ENCODE results near the gene ZNHIT1. TPM values are rescaled to one million over a fixed set of nuclear protein-coding genes. Genes with fewer than 3 reads are reported as not detected.
A peak's percentile ranks its signal among the peaks of the same experiment; 100 is the strongest.

The ZNHIT1 gene
- total and polyA plus RNA-seq, 3 donors from 2014 or later, result 48.3 to 58.4 (median 57.8) TPM

DNA sequence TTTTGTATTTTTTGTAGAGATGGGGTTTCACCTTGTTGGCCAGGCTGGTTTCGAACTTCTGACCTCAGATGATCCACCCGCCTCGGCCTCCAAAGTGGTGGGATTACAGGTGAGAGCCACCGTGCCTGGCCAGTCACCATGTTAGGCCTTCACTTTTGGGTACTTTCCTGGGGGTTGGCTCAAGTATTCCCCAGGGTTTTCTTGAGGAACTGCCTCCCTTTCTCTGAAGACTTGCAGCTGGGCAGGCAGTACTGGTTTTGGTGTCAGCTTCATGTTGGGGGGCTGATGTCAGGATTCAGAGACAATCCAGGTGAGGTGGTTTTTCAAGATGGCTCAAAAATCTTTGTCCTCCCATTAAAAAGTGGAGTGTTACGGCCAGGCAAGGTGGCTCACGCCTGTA is 7.7 kb downstream of the ZNHIT1 start:
- no peak overlapping the region for H3K27ac ChIP-seq
- H3K27me3 ChIP-seq, result no peaks in the 10 kb centered on the region
- intact Hi-C loops (cut with DNase I; ENCODE audit: low total_unique reads), result no loop called here
- TF ChIP-seq, protein P1, sequence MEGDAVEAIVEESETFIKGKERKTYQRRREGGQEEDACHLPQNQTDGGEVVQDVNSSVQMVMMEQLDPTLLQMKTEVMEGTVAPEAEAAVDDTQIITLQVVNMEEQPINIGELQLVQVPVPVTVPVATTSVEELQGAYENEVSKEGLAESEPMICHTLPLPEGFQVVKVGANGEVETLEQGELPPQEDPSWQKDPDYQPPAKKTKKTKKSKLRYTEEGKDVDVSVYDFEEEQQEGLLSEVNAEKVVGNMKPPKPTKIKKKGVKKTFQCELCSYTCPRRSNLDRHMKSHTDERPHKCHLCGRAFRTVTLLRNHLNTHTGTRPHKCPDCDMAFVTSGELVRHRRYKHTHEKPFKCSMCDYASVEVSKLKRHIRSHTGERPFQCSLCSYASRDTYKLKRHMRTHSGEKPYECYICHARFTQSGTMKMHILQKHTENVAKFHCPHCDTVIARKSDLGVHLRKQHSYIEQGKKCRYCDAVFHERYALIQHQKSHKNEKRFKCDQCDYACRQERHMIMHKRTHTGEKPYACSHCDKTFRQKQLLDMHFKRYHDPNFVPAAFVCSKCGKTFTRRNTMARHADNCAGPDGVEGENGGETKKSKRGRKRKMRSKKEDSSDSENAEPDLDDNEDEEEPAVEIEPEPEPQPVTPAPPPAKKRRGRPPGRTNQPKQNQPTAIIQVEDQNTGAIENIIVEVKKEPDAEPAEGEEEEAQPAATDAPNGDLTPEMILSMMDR (IDR thresholded peaks at IDR 0.05), result no peak
- TF ChIP-seq POLR2A (IDR thresholded peaks at IDR 0.05), result no peak
- no peaks in the 10 kb centered on the region for H3K4me1 ChIP-seq
- H3K9me3 ChIP-seq, result no peaks in the 10 kb centered on the region
- H3K36me3 ChIP-seq (ENCODE audit: low read depth, missing control alignments), result no peaks in the 10 kb centered on the region
- H3K4me3 ChIP-seq, result no peak overlapping the region
- 96% methylated on average over 6 of the region's 6 CpGs for WGBS, 2 donors
- DNase-seq, result no peak

- 59 to 60% methylated on average over 9 of the region's 9 CpGs for WGBS, 2 donors
- DNase-seq, result peak; percentile 34
- H3K27ac ChIP-seq, result peak overlapping the region in 1 of 2 donors; percentile 71
- no peaks in the 10 kb centered on the region for H3K9me3 ChIP-seq
- intact Hi-C loops (cut with DNase I; ENCODE audit: low total_unique reads), result no loop called here
- H3K4me1 ChIP-seq, result no peaks in the 10 kb centered on the region
- TF ChIP-seq, protein P1 (IDR thresholded peaks at IDR 0.05), result no peak
- no peak for TF ChIP-seq POLR2A (IDR thresholded peaks at IDR 0.05)
- no peaks in the 10 kb centered on the region for H3K27me3 ChIP-seq
- H3K4me3 ChIP-seq, result no peak overlapping the region
- H3K36me3 ChIP-seq (ENCODE audit: low read depth, missing control alignments), result no peaks in the 10 kb centered on the region
These were observed 8.8 kb downstream of the ZNHIT1 start for GRCh38 chr7:101226721-101227120.

- H3K27me3 ChIP-seq, result no peaks in the 10 kb centered on the region
- peak overlapping the region in 1 of 2 donors; percentile 40 for H3K4me3 ChIP-seq
- WGBS, 2 donors, result 51 to 62% methylated on average over 6 to 7 of the region's 7 CpGs
- H3K4me1 ChIP-seq, result no peaks in the 10 kb centered on the region
- no peaks in the 10 kb centered on the region for H3K36me3 ChIP-seq (ENCODE audit: low read depth, missing control alignments)
- TF ChIP-seq, protein P1 (IDR thresholded peaks at IDR 0.05), result no peak
- TF ChIP-seq POLR2A (IDR thresholded peaks at IDR 0.05), result no peak
- H3K27ac ChIP-seq, result no peak overlapping the region
- no peak for DNase-seq
- H3K9me3 ChIP-seq, result no peaks in the 10 kb centered on the region
- intact Hi-C loops (cut with DNase I; ENCODE audit: low total_unique reads), result no loop called here
These were observed 13.7 kb downstream of the ZNHIT1 start for GRCh38 chr7:101231644-101232043.

- 29 to 42% methylated on average over 14 to 50 of the region's 52 CpGs for WGBS, 2 donors
- Histone ChIP-seq H3K4me3 (peak overlapping the region; percentile 24 to 40), H3K27ac (no peak overlapping the region), H3K27me3 (no peaks in the 10 kb centered on the region), H3K9me3 (no peaks in the 10 kb centered on the region), H3K4me1 (peaks cover 2% of the 10 kb centered on the region), H3K36me3 (ENCODE audit: low read depth, missing control alignments) (no peaks in the 10 kb centered on the region)
- intact Hi-C loops (cut with DNase I; ENCODE audit: low total_unique reads), result no loop called here
- peak; percentile 47 for DNase-seq
- TF ChIP-seq, protein P1 (IDR thresholded peaks at IDR 0.05), result no peak
- no peak for TF ChIP-seq POLR2A (IDR thresholded peaks at IDR 0.05)
These were observed 14.3 kb downstream of the ZNHIT1 start for GRCh38 chr7:101232141-101232850.

Measured in testis (tissue), 3 donors.